Measurements from ENCODE around the gene TMEM121. TPM values are rescaled to one million over a fixed set of nuclear protein-coding genes. Genes with fewer than 3 reads are reported as not detected.
"Not testable (repeated sequence)": the region's sequence is repeated elsewhere in the genome, so short reads cannot be mapped to it uniquely, and the experiment has no call there.

Gene TMEM121
- total RNA-seq, 1 donor from 2014 or later = 4.0 TPM

DNA sequence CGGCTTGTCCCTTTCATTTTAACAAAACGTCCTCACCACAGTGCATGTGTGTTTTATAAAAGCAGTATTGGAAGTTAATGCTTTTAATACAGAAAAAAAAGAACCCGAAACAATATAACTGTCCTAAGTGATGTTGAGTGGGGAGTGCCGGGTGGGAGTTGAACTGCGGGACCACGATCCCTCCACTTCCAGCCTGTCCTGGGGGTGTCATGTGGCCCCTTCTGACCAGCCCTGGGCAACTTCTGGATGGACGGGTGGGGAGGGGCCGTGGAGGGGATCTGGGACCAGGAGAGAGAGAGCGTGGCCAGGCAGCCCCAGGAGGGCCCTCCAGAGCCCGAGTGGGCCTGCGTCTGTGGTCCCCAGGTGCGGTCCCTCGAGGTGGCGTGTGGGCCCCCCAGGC lies 35.0 kb downstream of the TMEM121 start:
- H3K9me3 Mint-ChIP-seq (ENCODE audit: unreplicated experiment) = not testable (repeated sequence)

DNA sequence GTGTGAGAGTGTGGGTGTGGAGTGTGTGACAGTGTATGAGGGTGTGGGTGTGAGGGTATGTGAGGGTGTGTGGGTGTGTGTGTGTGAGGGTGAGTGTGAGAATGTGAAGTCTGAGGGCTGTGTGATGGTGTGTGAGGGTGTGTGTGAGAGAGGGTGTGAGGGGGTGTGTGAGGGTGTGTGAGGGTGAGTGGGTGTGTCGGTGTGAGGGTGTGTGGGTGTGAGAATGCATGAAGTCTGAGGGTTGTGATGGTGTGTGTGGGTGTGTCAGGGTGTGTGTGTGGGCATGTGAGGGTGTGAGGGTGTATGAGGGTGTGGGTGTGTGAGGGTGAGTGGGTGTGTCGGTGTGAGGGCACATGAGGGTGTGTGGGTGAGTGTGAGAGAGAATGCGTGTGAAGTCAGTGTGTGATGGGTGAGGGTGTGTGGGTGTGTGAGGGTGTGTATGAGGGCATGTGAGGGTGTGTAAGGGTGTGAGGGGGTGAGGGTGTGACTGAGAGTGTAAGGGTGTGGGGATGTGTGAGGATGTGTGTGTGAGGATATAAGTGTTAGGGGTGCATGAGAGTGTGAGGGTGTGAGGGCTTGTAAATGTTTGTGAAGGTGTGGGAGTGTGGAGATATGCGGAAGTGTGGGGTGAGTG lies 36.4 kb downstream of the TMEM121 start:
- Mint-ChIP-seq H3K36me3 (ENCODE audit: low read depth, unreplicated experiment) (no peaks in the 10 kb centered on the region), H3K27me3 (ENCODE audit: low read depth, unreplicated experiment) (no peaks in the 10 kb centered on the region), H3K9me3 (ENCODE audit: unreplicated experiment) (peaks cover 7% of the 10 kb centered on the region), H3K27ac (ENCODE audit: unreplicated experiment) (no peak overlapping the region), H3K4me3 (ENCODE audit: unreplicated experiment) (no peak overlapping the region), H3K4me1 (ENCODE audit: low read depth, unreplicated experiment) (no peaks in the 10 kb centered on the region)
- no peak overlapping the region for H3K4me3 ChIP-seq (ENCODE audit: insufficient read depth, low read depth, low read length)
- no peak overlapping the region for H2AFZ ChIP-seq (ENCODE audit: low read depth, low read length)
- no peak overlapping the region for H3K9ac ChIP-seq (ENCODE audit: low read length)
- H3K4me2 ChIP-seq (ENCODE audit: low read length) = no peak overlapping the region
- TF ChIP-seq EZH2 (IDR thresholded peaks at IDR 0.05; ENCODE audit: insufficient read depth, low read length) = no peak
- no peak for TF ChIP-seq CTCF (IDR thresholded peaks at IDR 0.05; ENCODE audit: insufficient read depth, low read depth, low read length)
- H4K20me1 ChIP-seq (ENCODE audit: insufficient read depth, low read length) = no peaks in the 10 kb centered on the region
- H3K4me1 ChIP-seq (ENCODE audit: insufficient read depth, low read length) = no peaks in the 10 kb centered on the region
- no peak overlapping the region for H3K27ac ChIP-seq (ENCODE audit: low read depth, low read length)
- DNase-seq (ENCODE audit: low read depth) (no peak), FAIRE-seq (no peak)
- no peaks in the 10 kb centered on the region for H3K79me2 ChIP-seq (ENCODE audit: insufficient read depth, low read length)
- no peaks in the 10 kb centered on the region for H3K36me3 ChIP-seq (ENCODE audit: insufficient read depth, low read length)
- peaks cover 15% of the 10 kb centered on the region for H3K9me3 ChIP-seq (ENCODE audit: insufficient read depth, low read depth, low read length)
- H3K27me3 ChIP-seq (ENCODE audit: insufficient read depth, low read length) = no peaks in the 10 kb centered on the region

More for the DNA sequence above, 35.0 kb downstream of the TMEM121 start:
- not testable (repeated sequence) for DNase-seq (ENCODE audit: low read depth); H3K4me3 Mint-ChIP-seq (ENCODE audit: unreplicated experiment); H3K27me3 ChIP-seq (ENCODE audit: insufficient read depth, low read length); H3K4me2 ChIP-seq (ENCODE audit: low read length); H3K27ac ChIP-seq (ENCODE audit: low read depth, low read length); H3K4me1 Mint-ChIP-seq (ENCODE audit: low read depth, unreplicated experiment); H3K27me3 Mint-ChIP-seq (ENCODE audit: low read depth, unreplicated experiment); FAIRE-seq; H3K4me1 ChIP-seq (ENCODE audit: insufficient read depth, low read length); H3K36me3 Mint-ChIP-seq (ENCODE audit: low read depth, unreplicated experiment); H3K36me3 ChIP-seq (ENCODE audit: insufficient read depth, low read length); H3K79me2 ChIP-seq (ENCODE audit: insufficient read depth, low read length); H2AFZ ChIP-seq (ENCODE audit: low read depth, low read length); H3K4me3 ChIP-seq (ENCODE audit: insufficient read depth, low read depth, low read length); H4K20me1 ChIP-seq (ENCODE audit: insufficient read depth, low read length); H3K9ac ChIP-seq (ENCODE audit: low read length); H3K27ac Mint-ChIP-seq (ENCODE audit: unreplicated experiment)
- peaks cover 10% of the 10 kb centered on the region for H3K9me3 ChIP-seq (ENCODE audit: insufficient read depth, low read depth, low read length)

GRCh38 chr14:105563347-105563737 lies 37.0 kb downstream of the TMEM121 start:
- Histone ChIP-seq H3K9me3 (ENCODE audit: insufficient read depth, low read depth, low read length) (peaks cover 15% of the 10 kb centered on the region), H3K4me3 (ENCODE audit: insufficient read depth, low read depth, low read length) (no peak overlapping the region), H4K20me1 (ENCODE audit: insufficient read depth, low read length) (no peaks in the 10 kb centered on the region), H3K79me2 (ENCODE audit: insufficient read depth, low read length) (no peaks in the 10 kb centered on the region), H3K27ac (ENCODE audit: low read depth, low read length) (no peak overlapping the region), H3K36me3 (ENCODE audit: insufficient read depth, low read length) (no peaks in the 10 kb centered on the region), H2AFZ (ENCODE audit: low read depth, low read length) (no peak overlapping the region), H3K27me3 (ENCODE audit: insufficient read depth, low read length) (no peaks in the 10 kb centered on the region), H3K9ac (ENCODE audit: low read length) (no peak overlapping the region), H3K4me1 (ENCODE audit: insufficient read depth, low read length) (no peaks in the 10 kb centered on the region), H3K4me2 (ENCODE audit: low read length) (no peak overlapping the region)
- no peaks in the 10 kb centered on the region for H3K36me3 Mint-ChIP-seq (ENCODE audit: low read depth, unreplicated experiment)
- no peak overlapping the region for H3K4me3 Mint-ChIP-seq (ENCODE audit: unreplicated experiment)
- FAIRE-seq = no peak
- H3K27me3 Mint-ChIP-seq (ENCODE audit: low read depth, unreplicated experiment) = no peaks in the 10 kb centered on the region
- H3K9me3 Mint-ChIP-seq (ENCODE audit: unreplicated experiment) = peaks cover 11% of the 10 kb centered on the region
- no peaks in the 10 kb centered on the region for H3K4me1 Mint-ChIP-seq (ENCODE audit: low read depth, unreplicated experiment)
- no peak for DNase-seq (ENCODE audit: low read depth)
- H3K27ac Mint-ChIP-seq (ENCODE audit: unreplicated experiment) = no peak overlapping the region
- TF ChIP-seq EZH2 (IDR thresholded peaks at IDR 0.05; ENCODE audit: insufficient read depth, low read length) = no peak
- TF ChIP-seq CTCF (IDR thresholded peaks at IDR 0.05; ENCODE audit: insufficient read depth, low read depth, low read length) = no peak

GRCh38 chr14:105564536-105564935 lies 38.2 kb downstream of the TMEM121 start:
- H3K4me3 ChIP-seq (ENCODE audit: insufficient read depth, low read depth, low read length); H3K79me2 ChIP-seq (ENCODE audit: insufficient read depth, low read length); H3K4me2 ChIP-seq (ENCODE audit: low read length); H2AFZ ChIP-seq (ENCODE audit: low read depth, low read length); H3K9ac ChIP-seq (ENCODE audit: low read length); H3K27ac ChIP-seq (ENCODE audit: low read depth, low read length); H3K36me3 ChIP-seq (ENCODE audit: insufficient read depth, low read length); H3K27me3 ChIP-seq (ENCODE audit: insufficient read depth, low read length); FAIRE-seq; DNase-seq (ENCODE audit: low read depth); H3K4me1 ChIP-seq (ENCODE audit: insufficient read depth, low read length); H3K27ac Mint-ChIP-seq (ENCODE audit: unreplicated experiment); H3K27me3 Mint-ChIP-seq (ENCODE audit: low read depth, unreplicated experiment); H3K36me3 Mint-ChIP-seq (ENCODE audit: low read depth, unreplicated experiment); H3K4me3 Mint-ChIP-seq (ENCODE audit: unreplicated experiment); H4K20me1 ChIP-seq (ENCODE audit: insufficient read depth, low read length); H3K4me1 Mint-ChIP-seq (ENCODE audit: low read depth, unreplicated experiment): not testable (repeated sequence)
- H3K9me3 ChIP-seq (ENCODE audit: insufficient read depth, low read depth, low read length) = peaks cover 19% of the 10 kb centered on the region
- peaks cover 11% of the 10 kb centered on the region for H3K9me3 Mint-ChIP-seq (ENCODE audit: unreplicated experiment)
